Measurements from ENCODE around the gene NAA25. TPM values are rescaled to one million over a fixed set of nuclear protein-coding genes. Genes with fewer than 3 reads are reported as not detected.

Gene NAA25
- total RNA-seq, 1 experiment from 2014 or later = 70.5 TPM

- POLR2A ChIA-PET (ENCODE audit: low non-redundant PET) = no interaction called here
- CTCF ChIA-PET = no interaction called here
- no peak for DNase-seq (ENCODE audit: low spot score)
- Histone ChIP-seq H3K9me3 (ENCODE audit: low read depth, low read length, poor library complexity, severe bottlenecking) (no peaks in the 10 kb centered on the region), H3K27ac (ENCODE audit: low read depth, low read length, poor library complexity, severe bottlenecking) (no peak overlapping the region), H3K27me3 (replicated peaks; ENCODE audit: insufficient read depth, low read depth, low read length, poor library complexity) (no peaks in the 10 kb centered on the region), H3K4me3 (ENCODE audit: low read depth, low read length, poor library complexity, severe bottlenecking) (no peak overlapping the region), H3K36me3 (ENCODE audit: insufficient read depth, low read length, poor library complexity, severe bottlenecking) (no peaks in the 10 kb centered on the region), H3K4me1 (ENCODE audit: insufficient read depth, low read length, poor library complexity, severe bottlenecking) (peaks cover 24% of the 10 kb centered on the region)
- TF ChIP-seq EZH2 (IDR thresholded peaks at IDR 0.05; ENCODE audit: borderline replicate concordance, low read depth, low read length, poor library complexity, severe bottlenecking) = no peak
- no peak for TF ChIP-seq CTCF (conservative IDR thresholded peaks at IDR 0.05; ENCODE audit: low read depth, low read length)
- BruUV-seq (replicated peaks) = no TSS peak
- intact Hi-C loops (cut with micrococcal nuclease; ENCODE audit: unreplicated experiment) = no loop called here
Observed at GRCh38 chr12:112008918-112009317, 99.7 kb downstream of the NAA25 start.

- no peak for DNase-seq (ENCODE audit: low spot score)
- Histone ChIP-seq H3K9me3 (ENCODE audit: low read depth, low read length, poor library complexity, severe bottlenecking) (no peaks in the 10 kb centered on the region), H3K36me3 (ENCODE audit: insufficient read depth, low read length, poor library complexity, severe bottlenecking) (no peaks in the 10 kb centered on the region), H3K27me3 (replicated peaks; ENCODE audit: insufficient read depth, low read depth, low read length, poor library complexity) (no peaks in the 10 kb centered on the region), H3K27ac (ENCODE audit: low read depth, low read length, poor library complexity, severe bottlenecking) (no peak overlapping the region), H3K4me1 (ENCODE audit: insufficient read depth, low read length, poor library complexity, severe bottlenecking) (peaks cover 24% of the 10 kb centered on the region), H3K4me3 (ENCODE audit: low read depth, low read length, poor library complexity, severe bottlenecking) (no peak overlapping the region)
- ChIA-PET CTCF (no interaction called here), POLR2A (ENCODE audit: low non-redundant PET) (no interaction called here)
- intact Hi-C loops (cut with micrococcal nuclease; ENCODE audit: unreplicated experiment) = no loop called here
- TF ChIP-seq CTCF (conservative IDR thresholded peaks at IDR 0.05; ENCODE audit: low read depth, low read length) (no peak), EZH2 (IDR thresholded peaks at IDR 0.05; ENCODE audit: borderline replicate concordance, low read depth, low read length, poor library complexity, severe bottlenecking) (no peak)
- no TSS peak for BruUV-seq (replicated peaks)
Observed at GRCh38 chr12:112007945-112008344, 100.6 kb downstream of the NAA25 start.

GRCh38 chr12:112005419-112006395, 102.9 kb downstream of the NAA25 start:
- POLR2A ChIA-PET (ENCODE audit: low non-redundant PET) = no interaction called here

More at GRCh38 chr12:112005419-112006395, 102.9 kb downstream of the NAA25 start:
- Histone ChIP-seq H3K4me3 (ENCODE audit: low read depth, low read length, poor library complexity, severe bottlenecking) (no peak overlapping the region), H3K27me3 (replicated peaks; ENCODE audit: insufficient read depth, low read depth, low read length, poor library complexity) (no peaks in the 10 kb centered on the region), H3K36me3 (ENCODE audit: insufficient read depth, low read length, poor library complexity, severe bottlenecking) (no peaks in the 10 kb centered on the region), H3K4me1 (ENCODE audit: insufficient read depth, low read length, poor library complexity, severe bottlenecking) (peaks cover 13% of the 10 kb centered on the region), H3K9me3 (ENCODE audit: low read depth, low read length, poor library complexity, severe bottlenecking) (no peaks in the 10 kb centered on the region), H3K27ac (ENCODE audit: low read depth, low read length, poor library complexity, severe bottlenecking) (no peak overlapping the region)
- TF ChIP-seq CTCF (conservative IDR thresholded peaks at IDR 0.05; ENCODE audit: low read depth, low read length) = no peak
- TF ChIP-seq EZH2 (IDR thresholded peaks at IDR 0.05; ENCODE audit: borderline replicate concordance, low read depth, low read length, poor library complexity, severe bottlenecking) = no peak
- no TSS peak for BruUV-seq (replicated peaks)
- CTCF ChIA-PET = no interaction called here
- intact Hi-C loops (cut with micrococcal nuclease; ENCODE audit: unreplicated experiment) = no loop called here
- DNase-seq (ENCODE audit: low spot score) = no peak
